Measurements from ENCODE around the gene CCDC57.

Gene CCDC57

DNA sequence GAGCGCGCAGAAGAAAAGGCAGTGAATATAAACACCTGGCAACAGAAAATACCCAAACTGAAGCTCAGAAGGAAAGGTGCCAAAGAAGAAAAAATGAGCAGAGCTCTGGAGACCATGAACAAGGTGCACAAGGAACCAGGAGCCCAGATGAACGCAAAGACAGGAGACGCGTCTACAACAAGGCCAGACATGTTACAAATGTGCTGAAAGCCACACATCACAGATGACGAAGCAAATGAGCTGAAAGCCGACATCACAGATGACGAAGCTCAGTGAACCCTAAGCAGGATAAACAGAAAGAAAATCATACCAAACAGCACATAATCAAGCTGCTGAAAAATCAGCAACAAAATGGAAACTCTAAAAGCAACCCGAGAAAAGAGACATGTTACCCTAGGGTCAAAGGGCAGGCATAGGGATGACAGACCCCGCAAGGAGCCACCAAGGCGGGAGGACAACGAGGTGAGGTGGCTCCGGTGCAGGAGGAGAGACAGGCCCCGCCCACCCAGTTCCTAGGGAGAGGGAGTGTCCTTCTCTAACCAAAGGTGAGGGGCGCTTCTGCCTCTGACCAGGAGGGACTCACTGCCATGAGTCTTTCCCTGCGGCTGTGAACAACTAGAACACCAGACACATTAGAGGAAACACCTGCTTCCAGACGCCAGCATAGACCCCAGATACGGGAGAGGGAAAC lies 39.1 kb downstream of the CCDC57 start:
- DNase-seq: no peak

DNA sequence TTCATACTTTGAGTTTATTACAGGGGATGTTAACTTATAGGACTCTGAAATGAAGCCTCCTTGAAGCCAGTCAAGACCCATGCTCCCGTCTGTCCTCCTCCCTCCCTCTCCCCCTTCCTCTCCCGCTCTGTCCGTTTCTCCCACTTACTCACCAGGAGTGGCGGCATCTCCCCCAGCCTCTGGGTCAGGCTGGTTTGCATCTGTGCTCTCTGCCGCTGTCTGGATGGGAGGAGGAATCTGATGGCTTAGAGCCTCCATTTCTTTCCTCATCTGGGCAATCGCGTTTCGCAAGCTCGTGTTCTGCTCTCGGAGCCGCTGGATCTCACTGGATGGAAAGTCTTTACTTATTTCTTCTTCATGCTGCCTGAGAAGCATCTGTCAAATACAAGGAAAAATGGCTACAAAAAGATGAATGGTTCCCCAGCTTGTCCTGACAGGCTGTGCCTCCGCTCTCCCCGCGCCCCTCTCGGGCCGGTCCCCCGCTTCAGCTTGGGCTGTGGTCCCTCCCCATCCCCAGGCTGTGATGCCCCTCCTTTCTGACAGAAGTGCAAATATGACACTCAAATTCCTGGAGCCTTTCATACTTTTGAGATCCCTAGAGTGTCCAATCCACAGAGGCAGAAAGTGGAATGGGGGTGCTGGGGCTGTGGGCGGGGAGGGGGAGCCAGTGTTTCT lies 40.0 kb downstream of the CCDC57 start:
- DNase-seq: no peak

DNA sequence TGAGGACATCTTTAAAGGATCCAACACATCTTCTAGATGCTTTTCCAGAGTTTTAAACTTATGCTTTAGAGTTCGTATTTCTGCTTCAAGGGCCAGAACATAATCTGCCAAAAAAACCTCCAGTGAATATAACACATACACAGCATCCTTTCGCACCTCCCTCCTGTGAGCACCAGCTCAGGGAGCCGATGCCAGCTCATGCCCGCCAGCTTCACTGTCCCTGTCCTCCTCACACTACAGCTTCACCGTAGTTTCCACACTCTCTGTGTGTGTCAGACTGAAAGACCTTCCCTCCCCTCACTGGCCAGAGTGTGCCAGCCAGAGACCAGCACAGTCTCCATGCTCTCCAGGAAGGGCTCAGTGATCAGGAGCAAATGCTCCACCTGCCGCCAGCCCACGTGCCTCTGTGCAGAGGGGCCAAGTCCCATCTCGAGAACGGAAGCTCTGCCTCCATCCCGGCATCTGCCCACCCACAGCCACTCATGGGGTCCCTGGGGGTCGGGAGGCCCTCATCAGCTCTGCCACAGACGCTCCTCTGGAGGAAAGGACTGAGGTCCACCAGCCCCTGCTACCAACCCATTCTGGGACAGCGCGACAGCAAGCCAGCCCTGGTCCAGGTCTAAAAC lies 40.8 kb downstream of the CCDC57 start:
- DNase-seq: no peak

DNA sequence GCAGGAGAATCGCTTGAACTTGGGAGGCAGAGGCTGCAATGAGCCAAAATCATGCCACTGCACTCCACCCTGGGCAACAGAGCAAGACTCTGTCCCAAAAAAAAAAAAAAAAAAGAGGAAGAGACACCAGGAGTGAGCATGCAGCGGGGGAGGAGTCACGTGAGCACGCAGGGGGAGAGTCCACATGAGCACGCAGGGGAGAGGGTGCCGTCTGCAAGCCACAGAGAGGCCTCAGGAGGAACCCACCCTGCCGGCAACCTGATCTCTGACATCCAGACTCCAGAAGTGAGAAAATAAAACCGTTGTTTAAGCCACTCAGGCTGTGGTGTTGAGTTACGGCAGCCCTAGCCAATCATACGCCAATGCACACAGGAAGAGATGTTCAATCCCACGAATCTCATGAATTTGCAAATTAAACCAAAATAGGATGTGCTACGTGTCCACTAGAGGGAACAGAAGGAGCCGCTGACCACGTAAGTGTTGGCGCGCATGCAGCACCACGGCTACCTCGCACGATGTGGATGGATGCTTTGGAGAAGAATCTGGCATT lies 42.2 kb downstream of the CCDC57 start:
- no peak for DNase-seq

DNA sequence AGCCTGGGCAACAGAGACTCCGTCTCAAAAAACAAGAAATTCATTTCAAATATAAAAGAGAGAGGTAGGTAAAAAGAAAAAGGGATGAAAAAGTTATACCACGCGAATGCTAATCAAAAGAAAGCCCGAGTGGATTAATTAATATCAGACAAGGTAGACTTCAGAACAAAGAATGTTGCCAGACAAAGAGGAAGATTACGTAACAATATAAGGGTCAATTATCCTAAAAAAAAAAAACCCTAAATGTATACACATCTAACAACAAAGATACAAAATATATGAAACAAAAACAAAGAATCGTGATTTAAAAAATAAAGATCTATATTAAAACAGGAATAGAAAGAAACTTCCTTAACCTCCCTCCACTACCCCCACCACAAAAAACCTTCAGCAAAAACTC lies 44.1 kb downstream of the CCDC57 start:
- DNase-seq: no peak

DNA sequence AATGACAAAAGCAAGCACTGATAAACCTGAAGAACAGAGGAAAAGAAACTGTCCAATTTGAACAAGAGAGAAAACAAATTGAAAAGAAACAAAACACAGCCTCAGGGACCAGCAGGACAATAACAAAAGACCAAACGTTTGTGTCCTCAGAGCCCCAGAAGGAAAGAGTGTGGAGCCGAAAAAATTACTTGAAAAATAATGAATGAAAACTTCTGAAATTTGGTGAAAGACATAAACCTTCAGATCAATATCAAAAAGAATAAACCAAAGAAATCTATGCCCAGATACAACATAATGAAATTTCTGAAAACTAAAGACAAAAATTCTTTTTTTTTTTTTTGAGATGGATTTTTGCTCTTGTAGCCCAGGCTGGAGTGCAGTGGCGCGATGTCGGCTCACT lies 45.6 kb downstream of the CCDC57 start:
- no peak for DNase-seq

DNA sequence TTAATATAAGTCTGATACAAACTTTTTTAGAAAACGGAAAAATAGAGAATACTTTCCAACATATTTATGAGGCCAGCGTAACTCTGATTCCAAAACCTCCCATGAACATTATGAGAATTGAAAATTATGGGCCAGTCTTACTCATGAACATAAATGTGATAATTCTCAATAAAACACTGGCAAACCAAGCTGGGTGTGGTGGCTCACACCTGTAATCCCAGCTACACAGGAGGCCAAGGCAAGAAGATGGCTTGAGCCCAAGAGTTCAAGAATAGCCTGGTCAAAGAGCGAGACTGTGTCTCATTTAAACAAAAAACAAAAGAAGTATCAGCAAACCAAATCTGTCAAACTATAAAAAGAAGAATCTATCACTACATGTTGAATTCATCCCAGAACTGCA lies 47.8 kb downstream of the CCDC57 start:
- DNase-seq: no peak

DNA sequence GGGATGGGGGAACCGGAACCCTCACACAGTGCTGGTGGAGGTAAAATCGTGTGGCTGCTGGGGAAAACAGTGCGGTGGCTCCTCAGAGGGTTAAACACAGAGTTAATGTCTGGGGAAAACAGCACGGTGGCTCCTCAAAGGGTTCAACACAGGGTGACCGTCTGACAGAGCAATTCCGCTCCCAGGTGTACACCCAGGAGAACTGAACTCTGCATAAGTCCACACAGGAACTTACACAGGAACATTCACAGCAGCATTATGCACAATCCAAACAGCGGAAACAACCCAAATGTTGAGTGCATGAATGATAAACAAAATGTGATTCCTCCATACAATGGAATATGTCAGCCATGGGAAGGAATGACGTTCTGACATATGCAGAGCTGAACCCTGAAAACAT lies 51.4 kb downstream of the CCDC57 start:
- no peak for DNase-seq

DNA sequence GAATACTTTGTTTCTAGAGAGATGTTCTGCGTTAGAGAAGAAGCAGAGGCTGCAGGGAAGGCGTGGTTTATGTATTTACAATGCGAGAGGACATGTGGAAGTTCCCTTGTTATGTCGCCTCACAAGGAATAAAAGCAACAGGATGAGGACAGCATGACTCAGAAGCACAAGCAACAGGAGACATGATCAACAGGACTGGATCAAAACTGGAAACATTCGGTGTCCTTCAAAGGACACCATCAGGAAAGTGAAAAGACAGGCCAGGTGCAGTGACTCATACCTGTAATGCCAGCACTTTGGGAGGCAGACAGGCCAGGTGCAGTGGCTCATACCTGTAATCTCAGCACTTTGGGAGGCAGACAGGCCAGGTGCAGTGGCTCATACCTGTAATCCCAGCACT lies 52.6 kb downstream of the CCDC57 start:
- DNase-seq: no peak

DNA sequence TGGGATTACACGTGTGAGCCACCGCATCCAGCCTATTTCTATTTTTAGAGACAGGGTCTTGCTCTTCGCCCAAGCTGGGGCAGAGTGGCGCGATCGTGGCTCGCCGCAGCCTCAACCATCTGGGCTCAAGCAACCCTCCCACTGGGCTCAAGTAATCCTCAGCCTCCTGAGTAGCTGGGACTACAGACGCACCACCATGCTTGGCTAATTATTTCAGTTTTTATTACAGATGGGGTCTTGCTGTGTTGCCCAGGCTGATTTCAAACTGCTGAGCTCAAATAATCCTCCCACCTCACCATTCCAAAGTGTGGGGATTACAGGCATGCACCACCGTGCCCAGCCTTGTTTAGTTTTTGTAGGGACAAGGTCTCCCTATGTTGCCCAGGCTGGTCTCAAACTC lies 53.8 kb downstream of the CCDC57 start:
- DNase-seq: no peak

DNA sequence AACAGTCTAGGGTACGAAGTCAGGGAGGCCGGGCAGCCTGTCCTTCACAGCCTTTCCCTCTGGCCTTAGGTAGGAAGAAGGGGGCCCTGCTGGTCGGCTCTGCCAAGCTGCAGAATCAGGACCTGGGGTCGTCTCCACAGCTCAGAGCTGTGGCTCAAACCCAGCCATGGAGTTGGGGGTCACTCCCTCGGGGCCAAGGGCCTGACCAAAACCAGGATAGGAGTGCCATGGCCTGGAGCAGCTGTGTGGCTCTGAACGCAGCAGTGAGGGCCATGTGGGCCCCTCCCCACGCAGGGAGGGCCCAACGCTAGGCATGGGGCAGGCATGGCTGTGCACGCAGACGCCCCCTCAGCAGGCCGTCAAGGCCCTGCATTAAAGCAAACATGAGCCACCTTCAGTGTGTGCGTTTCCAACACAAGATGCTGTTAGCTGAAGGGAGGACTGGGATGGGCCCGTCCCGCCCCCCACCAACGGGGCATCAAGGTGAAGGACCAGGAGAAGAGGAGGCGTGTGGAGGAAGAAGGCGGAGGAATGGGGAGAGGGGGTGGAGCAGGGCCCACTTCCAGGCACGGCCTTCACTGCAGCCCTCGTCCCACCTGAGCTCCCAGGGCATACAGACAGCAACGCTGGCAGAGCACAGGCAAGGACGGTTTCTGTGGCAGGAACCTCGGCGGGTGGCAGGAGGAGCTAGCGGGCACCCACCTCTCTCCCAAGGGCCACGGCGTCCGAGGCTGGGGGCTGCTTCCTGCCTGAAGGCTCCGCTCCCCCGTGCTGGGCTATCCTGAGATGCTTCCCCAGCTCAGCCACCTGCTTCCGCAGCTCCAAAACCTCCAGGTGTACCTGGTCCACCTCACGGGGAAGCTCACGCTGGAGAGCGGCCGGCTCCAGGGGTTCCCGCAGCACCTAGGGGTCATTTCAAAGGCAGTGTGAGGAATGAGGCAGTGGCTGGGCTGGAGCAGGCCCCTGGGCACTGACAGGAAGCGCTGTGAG lies 55.3 kb downstream of the CCDC57 start:
- no peak for DNase-seq

DNA sequence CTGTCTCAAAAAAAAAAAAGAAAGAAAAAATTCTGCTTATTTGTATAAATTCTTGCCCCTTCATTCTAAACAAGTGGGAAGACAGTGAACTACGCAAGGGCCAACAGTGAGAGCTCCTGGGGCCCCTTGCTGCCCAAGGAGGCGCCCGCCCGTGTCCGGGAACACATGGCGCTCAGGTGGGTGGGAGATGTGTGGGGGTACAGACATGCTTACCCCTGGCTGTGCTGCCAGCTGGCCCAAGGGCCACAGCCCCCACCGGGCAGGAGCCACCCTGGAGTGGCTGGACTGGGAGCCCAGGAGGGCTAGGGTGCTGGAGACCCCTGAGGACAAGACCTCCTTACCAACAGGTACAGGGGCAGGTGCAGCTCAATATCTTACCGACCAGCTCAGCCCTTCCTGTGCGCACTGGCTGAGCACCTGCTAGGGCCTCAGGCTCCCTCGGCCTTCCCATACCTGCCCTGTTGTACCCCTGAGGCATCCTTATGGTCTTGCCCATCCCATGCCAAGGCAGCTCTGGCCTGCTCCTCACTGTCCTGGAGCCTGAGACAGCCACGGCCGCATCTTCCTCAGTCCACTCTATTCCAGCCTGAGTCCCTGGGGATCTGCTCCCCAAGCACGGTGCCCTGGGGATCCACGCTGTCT lies 56.2 kb downstream of the CCDC57 start:
- DNase-seq: no peak

DNA sequence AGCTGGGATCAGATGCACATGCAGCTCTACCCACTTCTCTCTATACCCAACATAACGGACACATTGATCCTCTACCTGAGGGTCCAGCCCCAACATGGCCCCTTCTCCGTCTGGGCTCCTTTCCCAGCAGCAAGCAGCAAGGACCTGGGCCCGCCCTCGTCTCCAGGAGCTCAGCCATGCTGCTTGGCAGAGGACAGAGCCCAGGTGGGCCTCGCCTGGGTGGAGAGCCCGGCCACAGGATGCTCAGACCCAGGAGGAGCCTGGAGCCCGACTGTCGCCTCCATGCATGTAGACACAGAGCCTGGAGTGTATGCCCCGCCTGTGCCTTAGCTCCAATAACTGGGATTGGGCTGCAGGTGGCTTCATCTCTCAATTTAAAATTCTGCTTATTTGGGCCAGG lies 57.0 kb downstream of the CCDC57 start:
- no peak for DNase-seq

DNA sequence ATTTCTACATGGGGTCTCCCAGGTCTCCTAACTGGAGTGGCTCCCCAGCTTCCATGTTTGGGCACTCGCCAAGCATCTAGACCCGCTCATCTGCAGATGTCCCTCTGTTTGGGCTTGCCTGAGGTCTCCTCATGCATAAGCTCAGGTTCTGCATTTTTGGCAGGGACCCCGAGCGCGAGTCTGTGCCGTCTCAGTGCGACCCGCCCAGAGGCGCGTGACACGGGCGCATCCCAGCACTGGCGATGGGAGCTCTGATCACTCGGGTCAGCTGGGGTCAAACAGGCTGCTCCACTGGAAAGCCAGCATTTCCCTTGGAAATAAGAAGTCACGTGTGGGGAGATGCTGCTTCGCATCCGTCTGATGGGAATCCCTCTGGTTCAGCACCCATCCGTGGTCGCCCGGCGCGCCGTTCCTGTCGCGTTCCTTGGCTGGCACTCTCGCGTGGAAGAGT lies 57.7 kb downstream of the CCDC57 start:
- no peak for DNase-seq

DNA sequence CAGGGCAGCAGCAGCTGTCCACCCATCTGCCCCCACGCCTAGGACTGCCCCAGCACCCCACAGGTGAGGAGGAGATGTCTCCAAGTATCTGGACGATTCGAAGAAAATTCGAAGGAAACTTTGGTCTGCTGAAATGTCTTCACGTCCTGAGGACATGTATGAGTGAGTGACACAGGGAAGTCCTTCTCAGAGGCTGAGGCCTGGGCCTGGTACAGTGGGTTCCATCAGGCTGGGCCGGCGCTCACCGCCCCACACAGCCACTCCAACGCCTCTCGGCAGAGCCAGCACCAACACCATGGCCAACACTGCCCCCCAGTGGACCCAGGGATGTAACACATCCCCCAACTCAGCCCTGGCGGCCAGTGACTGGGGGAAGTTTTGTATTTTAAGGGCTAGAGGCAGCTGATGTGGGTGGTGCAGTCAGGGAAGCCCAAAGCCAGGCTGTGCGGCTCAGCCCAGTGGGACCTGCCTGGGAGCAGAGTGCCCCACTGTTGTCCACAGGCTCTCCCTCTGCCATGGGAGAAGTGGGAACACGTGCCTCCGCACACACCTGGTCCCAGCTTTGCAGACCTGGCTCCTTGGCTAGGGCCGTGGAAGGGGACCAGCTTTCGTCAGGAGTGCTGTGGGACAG lies 58.8 kb downstream of the CCDC57 start:
- peak; percentile 84 for DNase-seq

DNA sequence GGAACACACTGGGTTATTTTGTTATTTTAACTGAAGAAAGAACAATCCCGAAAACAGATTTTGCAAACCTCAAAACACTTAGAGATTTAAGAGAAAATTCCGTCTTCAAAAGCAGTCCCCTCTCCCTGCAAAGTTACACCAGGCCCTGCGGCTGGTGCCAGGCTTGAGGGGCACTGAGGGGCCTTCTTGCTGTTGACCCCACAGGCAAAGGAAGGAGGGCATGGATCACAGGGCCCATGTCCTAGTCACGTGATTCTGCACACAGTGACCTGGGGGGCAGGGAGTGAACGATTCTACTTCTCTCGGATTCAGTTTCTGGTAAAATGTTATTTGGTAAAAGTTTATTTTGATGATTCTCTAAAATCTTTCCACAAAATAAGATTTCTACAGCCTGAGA lies 59.3 kb downstream of the CCDC57 start:
- DNase-seq: no peak

DNA sequence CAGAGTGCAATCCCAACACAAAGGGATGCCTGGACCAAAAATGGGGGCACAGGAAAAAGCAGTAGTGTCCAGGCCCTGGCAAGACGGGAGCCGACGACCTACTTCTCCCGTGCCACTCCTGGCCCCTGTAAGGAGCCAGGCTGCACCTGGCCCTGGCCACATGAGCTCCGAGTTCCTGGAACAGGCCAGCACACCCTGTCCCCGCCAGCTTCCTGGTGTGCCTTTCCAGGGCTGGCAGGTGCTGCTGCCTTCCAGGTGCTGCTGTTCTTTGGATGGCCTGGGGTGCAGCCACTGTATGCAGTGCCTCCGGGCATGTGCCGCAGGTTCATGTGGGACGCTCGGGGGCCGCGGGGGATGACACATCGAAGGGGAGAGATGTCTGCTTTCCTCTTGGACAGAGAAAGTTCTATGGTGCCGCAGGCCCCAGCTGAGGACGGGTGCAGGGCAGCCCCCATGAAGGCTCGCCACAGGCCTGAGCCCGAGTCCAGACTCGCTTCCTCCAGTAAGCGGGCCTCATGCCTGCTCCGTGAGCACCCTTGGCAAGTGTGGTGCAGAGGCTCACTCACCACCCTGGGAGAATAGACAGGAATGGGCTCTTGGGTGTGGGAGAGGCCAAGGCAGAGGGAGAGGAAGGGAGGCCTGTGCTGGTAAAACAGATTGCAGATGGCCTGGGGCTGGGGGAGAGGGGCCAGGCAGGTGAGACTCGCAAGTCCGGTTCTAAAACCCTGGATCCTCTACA lies 59.9 kb downstream of the CCDC57 start:
- DNase-seq: no peak

DNA sequence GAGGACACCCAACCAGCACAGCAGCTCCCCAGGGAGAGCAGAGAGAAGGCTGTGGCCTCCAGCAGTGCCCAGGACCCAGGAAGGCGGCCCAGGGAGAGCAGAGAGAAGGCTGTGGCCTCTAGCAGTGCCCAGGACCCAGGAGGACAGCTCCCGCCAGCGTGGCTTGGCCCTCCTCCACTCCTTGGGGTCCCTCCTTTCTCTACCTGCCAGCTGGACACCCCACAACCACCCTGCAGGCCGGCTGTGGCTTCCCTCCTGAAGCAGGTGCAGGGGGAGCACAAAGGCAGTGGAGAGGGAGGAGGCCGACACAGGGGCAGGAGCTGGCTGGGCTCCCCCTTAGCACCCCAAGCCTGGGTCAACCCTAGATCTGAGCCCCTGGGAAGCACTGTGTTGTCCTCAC lies 60.5 kb downstream of the CCDC57 start:
- DNase-seq: no peak

DNA sequence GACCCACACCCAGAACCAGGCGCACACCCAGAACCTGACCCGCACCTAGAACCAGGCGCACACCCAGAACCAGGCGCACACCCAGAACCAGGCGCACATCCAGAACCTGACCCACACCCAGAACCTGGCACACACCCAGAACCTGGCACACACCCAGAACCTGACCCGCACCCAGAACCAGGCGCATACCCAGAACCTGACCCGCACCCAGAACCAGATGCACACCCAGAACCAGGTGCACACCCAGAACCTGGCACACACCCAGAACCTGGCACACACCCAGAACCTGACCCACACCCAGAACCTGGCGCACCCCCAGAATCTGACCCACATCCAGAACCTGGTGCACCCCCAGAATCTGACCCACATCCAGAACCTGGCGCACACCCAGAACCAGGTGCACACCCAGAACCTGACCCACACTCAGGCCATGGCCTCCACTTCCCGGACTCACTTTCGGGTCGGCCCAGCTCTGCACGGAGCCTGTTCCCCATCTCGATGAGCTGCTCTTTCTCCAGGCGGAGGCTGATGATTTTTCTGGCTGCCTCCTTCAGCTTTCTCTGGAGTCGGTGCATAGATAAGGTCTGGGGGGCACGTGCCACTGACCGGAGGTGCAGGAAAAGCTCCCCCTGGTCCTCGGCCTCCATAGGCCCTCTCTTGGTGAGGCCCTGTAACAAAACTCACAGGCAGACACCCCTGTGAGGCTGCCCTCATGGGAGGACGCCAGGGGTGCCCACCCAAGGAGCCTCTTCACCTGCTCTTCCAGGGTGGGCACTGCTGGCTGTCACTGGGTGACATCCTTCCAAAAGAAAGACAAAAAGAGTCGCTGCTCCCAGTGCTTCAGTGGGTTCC lies 61.3 kb downstream of the CCDC57 start:
- DNase-seq: no peak

Data from activated CD8-positive, alpha-beta memory T cell treated with anti-CD3 and anti-CD28 coated beads, Interleukin-2, amount 50 U/mL, for 4 hours (primary cell).